ENCODE results near the gene SLC24A3. TPM values are rescaled to one million over a fixed set of nuclear protein-coding genes. Genes with fewer than 3 reads are reported as not detected.

The SLC24A3 gene
- total RNA-seq, 1 donor from 2014 or later = 0.11 TPM

DNA sequence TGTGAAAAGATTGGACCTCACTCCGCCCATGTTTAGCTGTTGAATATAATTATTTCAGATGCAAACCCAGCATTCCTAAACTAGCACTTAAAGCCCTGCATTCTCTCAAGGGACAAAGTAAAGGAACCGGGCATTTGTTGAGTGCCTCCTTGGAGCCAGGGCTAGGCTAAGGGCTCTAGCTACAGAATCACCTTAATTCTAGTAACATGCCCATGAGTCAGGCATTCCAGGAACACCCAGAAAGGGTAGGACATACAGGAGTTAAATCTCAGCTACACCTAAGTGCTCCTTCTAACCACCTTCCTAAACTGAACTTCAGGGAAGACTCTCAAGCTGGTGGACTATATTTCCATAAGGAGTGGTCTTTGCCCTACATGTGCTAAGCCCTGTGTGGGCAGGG is 89.4 kb downstream of the SLC24A3 start:
- TF ChIP-seq, protein P1, sequence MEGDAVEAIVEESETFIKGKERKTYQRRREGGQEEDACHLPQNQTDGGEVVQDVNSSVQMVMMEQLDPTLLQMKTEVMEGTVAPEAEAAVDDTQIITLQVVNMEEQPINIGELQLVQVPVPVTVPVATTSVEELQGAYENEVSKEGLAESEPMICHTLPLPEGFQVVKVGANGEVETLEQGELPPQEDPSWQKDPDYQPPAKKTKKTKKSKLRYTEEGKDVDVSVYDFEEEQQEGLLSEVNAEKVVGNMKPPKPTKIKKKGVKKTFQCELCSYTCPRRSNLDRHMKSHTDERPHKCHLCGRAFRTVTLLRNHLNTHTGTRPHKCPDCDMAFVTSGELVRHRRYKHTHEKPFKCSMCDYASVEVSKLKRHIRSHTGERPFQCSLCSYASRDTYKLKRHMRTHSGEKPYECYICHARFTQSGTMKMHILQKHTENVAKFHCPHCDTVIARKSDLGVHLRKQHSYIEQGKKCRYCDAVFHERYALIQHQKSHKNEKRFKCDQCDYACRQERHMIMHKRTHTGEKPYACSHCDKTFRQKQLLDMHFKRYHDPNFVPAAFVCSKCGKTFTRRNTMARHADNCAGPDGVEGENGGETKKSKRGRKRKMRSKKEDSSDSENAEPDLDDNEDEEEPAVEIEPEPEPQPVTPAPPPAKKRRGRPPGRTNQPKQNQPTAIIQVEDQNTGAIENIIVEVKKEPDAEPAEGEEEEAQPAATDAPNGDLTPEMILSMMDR (IDR thresholded peaks at IDR 0.05) = no peak

DNA sequence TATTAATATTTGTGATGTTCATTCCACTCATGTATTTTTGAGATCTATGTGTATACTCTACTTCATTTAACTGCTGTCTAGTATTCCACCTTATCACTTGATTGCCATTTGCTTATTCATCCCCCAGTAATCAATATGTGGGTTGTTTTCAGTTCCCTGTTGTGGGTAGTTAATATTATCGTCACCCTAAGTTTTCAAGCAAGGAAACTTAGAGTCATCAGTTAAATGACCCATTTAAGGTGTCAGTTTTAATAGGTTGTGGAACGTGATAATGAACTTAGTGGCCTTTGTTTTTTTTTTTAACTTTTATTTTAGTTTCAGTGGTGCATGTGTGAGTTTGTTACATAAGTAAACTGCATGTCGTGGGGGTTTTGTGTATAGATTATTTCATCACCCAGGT is 90.3 kb downstream of the SLC24A3 start:
- H3K27ac Mint-ChIP-seq (ENCODE audit: unreplicated experiment) = no peak overlapping the region
- H3K4me1 Mint-ChIP-seq (ENCODE audit: unreplicated experiment) = no peaks in the 10 kb centered on the region
- no peaks in the 10 kb centered on the region for H3K27me3 Mint-ChIP-seq (ENCODE audit: unreplicated experiment)

More for the DNA sequence above, 89.4 kb downstream of the SLC24A3 start:
- H3K27ac Mint-ChIP-seq (ENCODE audit: unreplicated experiment) = no peak overlapping the region
- H3K4me1 Mint-ChIP-seq (ENCODE audit: unreplicated experiment) = no peaks in the 10 kb centered on the region
- no peaks in the 10 kb centered on the region for H3K9me3 Mint-ChIP-seq (ENCODE audit: unreplicated experiment)
- no peak overlapping the region for H3K4me3 Mint-ChIP-seq (ENCODE audit: unreplicated experiment)
- H3K36me3 Mint-ChIP-seq (ENCODE audit: unreplicated experiment) = no peaks in the 10 kb centered on the region
- peak; percentile 21 for DNase-seq (ENCODE audit: extremely low spot score, unreplicated experiment)
- no peaks in the 10 kb centered on the region for H3K27me3 Mint-ChIP-seq (ENCODE audit: unreplicated experiment)

GRCh38 chr20:19304389-19304788 is 91.9 kb downstream of the SLC24A3 start:
- Mint-ChIP-seq H3K4me1 (ENCODE audit: unreplicated experiment) (no peaks in the 10 kb centered on the region), H3K4me3 (ENCODE audit: unreplicated experiment) (no peak overlapping the region), H3K27me3 (ENCODE audit: unreplicated experiment) (no peaks in the 10 kb centered on the region), H3K27ac (ENCODE audit: unreplicated experiment) (no peak overlapping the region), H3K9me3 (ENCODE audit: unreplicated experiment) (no peaks in the 10 kb centered on the region), H3K36me3 (ENCODE audit: unreplicated experiment) (no peaks in the 10 kb centered on the region)
- peak; percentile 44 for DNase-seq (ENCODE audit: extremely low spot score, unreplicated experiment)
- TF ChIP-seq, protein P1 (IDR thresholded peaks at IDR 0.05) = no peak

More for the DNA sequence above, 90.3 kb downstream of the SLC24A3 start:
- DNase-seq (ENCODE audit: extremely low spot score, unreplicated experiment) = no peak
- H3K9me3 Mint-ChIP-seq (ENCODE audit: unreplicated experiment) = no peaks in the 10 kb centered on the region
- H3K36me3 Mint-ChIP-seq (ENCODE audit: unreplicated experiment) = no peaks in the 10 kb centered on the region
- no peak overlapping the region for H3K4me3 Mint-ChIP-seq (ENCODE audit: unreplicated experiment)
- TF ChIP-seq, protein P1 (IDR thresholded peaks at IDR 0.05) = no peak

DNA sequence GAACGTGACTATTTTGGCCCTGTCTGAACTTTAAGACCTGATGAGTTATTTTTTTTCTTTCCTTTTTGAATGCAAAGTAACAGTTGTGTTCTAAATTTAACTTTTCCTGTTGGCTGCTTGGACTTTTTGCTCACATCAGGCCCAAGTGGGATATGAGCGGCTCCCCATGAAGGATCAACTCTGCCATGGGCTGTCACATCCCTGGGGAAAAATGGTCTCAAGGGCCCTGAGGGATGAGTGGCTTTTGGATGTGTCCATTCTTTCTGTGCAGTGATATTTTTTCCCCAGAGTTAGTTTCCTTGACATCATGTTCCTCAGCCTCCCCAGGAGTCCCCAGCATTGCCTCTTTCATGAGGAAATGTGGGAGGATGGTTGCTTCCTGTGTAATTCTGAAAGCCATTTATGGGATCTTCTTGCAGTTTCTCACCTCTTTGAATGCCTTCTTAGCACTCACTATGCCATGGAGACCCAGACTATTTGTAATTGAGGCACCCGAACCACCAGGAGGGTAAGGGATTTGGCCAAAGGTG is 92.5 kb downstream of the SLC24A3 start:
- DNase-seq (ENCODE audit: extremely low spot score, unreplicated experiment) = peak; percentile 23
- Mint-ChIP-seq H3K9me3 (ENCODE audit: unreplicated experiment) (no peaks in the 10 kb centered on the region), H3K27ac (ENCODE audit: unreplicated experiment) (no peak overlapping the region), H3K27me3 (ENCODE audit: unreplicated experiment) (no peaks in the 10 kb centered on the region), H3K4me3 (ENCODE audit: unreplicated experiment) (no peak overlapping the region), H3K4me1 (ENCODE audit: unreplicated experiment) (no peaks in the 10 kb centered on the region), H3K36me3 (ENCODE audit: unreplicated experiment) (no peaks in the 10 kb centered on the region)
- TF ChIP-seq, protein P1 (IDR thresholded peaks at IDR 0.05) = no peak

DNA sequence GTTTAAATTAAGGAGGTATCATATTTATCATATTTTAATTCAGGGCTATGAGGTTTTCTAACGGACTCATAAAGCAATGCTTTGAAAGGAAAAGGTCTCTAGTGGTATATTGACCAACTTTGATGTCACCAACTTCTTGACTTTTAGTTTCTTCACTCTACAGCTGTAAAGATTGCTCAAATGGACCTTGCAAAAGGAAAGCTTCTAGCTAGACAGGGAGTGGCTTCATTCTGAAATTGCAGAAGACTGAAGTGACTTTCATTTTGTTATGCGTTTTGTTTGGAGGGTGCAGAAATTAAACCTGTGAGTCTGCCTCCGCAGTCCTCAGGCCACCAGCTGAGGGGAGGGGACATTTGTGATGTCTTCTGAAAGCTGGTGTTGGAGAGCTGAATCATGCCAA is 95.7 kb downstream of the SLC24A3 start:
- peak; percentile 21 for DNase-seq (ENCODE audit: extremely low spot score, unreplicated experiment)
- no peaks in the 10 kb centered on the region for H3K9me3 Mint-ChIP-seq (ENCODE audit: unreplicated experiment)
- no peaks in the 10 kb centered on the region for H3K27me3 Mint-ChIP-seq (ENCODE audit: unreplicated experiment)
- TF ChIP-seq, protein P1 (IDR thresholded peaks at IDR 0.05) = no peak
- H3K4me1 Mint-ChIP-seq (ENCODE audit: unreplicated experiment) = no peaks in the 10 kb centered on the region
- no peak overlapping the region for H3K4me3 Mint-ChIP-seq (ENCODE audit: unreplicated experiment)
- H3K27ac Mint-ChIP-seq (ENCODE audit: unreplicated experiment) = no peak overlapping the region
- no peaks in the 10 kb centered on the region for H3K36me3 Mint-ChIP-seq (ENCODE audit: unreplicated experiment)
